Renal cortical epithelial cell (primary cell): Measurements from ENCODE around the gene LHFPL2. TPM values are rescaled to one million over a fixed set of nuclear protein-coding genes. Genes with fewer than 3 reads are reported as not detected.

ENCODE experiments used
- DNase-seq: peaks from one replicate; pipeline ENCODE4 v3.0.0-alpha.2; 2011; ENCODE audit warnings: low read depth
- total RNA-seq: library from RNA; depleted of rRNA; stranded (reverse); fragments of >200 nt; gene quantifications from 2 replicates; pipeline ENCODE4 v1.2.3, GENCODE V29; 2014

Gene LHFPL2
- total RNA-seq, 1 donor from 2014 or later, result 19.2 TPM

DNA sequence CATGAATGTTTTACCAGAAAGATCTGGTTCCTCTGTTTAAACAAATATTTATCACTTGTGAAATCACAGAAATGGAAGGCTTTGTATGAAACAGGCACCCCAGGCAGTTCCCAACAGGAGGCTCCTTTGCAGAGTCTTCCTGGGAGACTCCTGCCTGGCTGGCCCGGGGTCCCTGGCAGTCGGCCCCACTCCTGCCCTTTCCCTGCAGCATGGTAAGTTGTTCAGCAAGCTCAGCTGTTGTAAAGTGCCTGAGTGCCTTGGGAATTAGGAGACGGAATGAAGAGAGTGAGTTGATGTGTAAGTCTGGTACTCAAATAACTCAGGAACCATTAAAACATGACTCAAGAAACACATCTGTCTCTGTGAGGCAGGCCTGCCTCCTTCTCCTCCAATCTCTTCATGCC, 17.5 kb upstream of the LHFPL2 start:
- DNase-seq, result peak; percentile 36

DNA sequence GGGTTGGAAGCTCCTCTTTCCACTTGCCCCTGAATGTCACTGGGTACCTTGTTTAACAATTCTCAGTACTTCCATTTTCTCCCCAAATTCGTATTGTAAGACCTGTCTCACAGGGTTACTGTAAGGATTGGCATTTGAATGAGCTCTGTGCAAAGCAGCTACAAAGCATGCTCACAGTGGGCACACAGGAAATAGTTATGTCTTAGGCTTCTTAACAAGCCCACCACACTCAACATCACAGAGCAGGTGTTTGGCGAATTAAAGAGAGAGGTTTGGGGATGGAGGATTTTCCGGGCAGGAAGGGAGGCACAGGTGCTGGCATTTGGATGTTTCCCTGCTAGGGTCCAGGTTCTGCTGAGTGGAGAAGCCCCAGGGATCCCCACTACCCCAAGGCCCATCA, 17.0 kb upstream of the LHFPL2 start:
- no peak for DNase-seq

DNA sequence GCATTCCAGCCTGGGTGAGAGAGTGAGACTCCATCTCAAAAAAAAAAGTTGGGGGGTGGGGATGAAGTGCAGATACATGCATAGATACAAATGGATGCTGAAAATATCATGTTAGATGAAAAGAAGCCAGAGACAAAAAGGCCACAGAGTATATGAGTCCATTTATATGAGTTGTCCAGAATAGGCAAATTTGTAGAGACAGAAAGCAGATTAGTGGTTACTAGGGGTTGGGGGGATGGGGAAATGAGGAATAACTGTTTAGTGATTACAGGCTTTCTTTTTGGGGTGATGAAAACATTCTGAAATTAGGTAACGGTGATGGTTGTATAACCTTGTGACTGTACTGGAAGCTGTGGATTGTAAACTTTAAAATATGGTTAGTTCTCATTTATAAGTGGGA, 13.8 kb upstream of the LHFPL2 start:
- DNase-seq, result no peak

DNA sequence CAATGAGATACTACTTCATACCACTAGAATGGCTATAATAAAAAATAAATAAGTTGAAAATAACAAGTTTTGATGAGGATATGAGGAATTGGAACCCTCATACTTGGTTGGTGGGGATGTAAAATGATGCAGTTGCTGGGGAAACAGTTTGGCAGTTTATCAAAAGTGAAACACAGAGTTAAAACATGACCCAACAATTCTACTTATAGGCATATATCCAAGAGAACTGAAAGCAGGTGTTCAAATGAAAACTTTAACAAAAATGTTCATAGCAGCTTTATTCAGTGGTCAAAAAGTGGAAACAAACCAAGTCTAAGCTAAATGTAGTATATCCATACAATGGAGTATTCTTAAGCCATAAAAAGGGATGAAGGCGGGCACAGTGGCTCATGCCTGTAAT, 13.1 kb upstream of the LHFPL2 start:
- DNase-seq, result no peak

DNA sequence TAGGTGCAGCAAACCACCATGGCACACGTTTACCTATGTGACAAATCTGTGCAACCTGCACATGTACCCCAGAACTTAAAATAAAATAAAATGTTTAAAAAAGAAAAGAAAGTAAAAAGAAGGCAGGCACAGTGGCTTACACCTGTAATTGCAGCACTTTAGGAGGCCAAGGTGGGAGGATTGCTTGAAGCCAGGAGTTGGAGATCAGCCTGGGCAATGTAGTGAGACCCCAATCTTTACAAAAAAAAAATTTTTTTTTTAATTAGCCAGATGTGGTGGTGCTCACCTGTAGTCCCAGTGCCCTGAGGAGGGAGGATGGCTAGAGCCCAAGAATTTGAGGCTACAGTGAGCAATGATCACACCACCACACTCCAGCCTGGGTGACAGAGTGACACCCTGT, 12.5 kb upstream of the LHFPL2 start:
- no peak for DNase-seq

DNA sequence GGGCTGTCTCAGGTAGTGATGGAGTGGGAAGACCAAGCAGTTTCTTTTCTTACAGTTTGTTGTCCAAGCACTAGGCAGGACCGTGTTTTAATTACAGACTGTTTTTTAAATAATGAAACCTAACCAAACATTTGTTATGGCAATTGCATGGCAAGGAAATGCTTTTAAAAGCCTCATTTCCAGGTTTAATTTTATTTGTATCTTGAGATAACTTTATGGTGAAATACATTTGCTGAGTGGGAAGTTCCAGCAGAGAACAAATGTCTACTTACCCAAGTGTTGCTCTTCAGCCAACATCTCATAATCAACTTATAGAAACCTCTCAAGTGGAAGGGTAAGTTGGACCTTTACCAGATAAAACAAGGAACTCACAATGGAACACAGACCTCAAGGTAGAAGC, 11.8 kb upstream of the LHFPL2 start:
- DNase-seq, result no peak

DNA sequence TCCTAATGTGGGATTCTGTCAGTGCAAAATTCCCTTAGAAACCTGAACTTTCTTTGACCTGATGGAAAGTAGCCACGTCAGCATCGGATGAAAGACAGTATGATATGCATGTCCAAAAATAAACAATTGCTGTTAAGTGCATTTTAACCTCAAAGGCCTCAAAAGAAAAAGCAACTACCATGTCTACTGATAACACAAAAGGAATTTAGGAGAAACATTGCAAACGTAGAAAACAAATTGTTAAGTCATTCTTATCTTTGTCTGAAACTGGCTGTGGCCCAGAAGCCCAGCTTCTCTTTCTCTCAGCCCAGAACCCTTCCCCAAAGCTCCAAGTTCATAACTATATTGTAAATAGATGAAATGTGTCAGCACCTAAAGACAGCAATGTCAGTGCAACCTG, 11.1 kb upstream of the LHFPL2 start:
- DNase-seq, result no peak

DNA sequence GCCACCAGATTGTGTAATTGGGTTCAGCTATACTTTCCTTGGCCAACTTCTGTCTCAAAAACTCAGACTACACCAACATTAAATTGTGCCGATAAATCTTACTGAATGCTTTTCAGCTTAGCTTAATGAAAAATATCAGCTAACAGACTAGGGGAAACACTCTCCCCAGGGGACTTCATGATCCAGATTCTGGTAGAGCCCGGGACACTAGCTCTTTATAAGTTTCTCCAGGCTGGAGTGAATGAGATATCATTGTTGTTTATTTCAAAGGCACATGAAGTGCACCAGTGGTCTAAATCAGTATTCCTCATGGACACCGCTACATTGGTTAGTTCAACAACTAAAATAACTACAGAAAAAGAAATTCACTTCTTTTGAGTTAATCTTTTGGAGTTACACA, 10.5 kb upstream of the LHFPL2 start:
- no peak for DNase-seq

DNA sequence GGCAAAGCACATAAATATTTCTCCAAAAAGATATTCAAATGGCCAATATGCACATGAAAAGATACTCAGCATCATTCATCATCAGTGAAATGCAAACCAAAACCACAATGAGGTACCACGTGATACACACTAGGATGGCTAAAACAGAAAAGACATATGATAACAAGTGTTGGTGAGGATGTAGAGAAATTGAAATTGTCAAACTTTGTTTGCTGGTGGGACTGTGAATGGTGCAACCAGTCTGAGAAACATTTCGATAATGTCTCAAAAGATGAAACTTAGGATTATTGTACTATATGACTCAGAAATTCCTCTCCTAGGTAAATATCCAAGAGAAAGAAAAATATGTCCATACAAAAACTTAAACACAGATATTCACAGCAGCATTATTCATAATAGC, 8.6 kb upstream of the LHFPL2 start:
- DNase-seq, result no peak

DNA sequence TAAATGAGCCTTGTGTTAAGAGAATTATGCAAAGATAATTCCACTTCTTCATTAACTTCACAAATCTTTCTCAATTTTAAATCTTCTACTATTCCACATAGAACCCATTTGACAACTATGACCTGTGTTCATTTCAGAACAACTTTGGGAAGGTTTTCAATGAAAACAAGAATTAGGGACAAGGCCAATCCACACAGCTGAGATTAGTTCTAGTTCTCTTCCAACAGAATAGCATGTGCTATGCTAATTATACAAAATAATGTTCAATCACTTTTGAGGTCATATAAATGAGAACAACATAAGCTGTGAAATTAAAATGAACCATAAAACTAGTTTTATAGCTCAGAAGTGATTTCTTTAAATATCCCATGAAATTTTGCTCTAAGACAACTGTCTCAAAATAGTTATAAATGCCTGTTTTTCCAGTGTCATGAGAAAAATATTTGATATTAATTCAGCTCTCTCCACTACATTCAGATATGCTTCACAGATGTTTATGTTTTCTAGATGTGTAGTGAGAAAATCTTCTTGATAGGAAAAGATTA, 7.2 kb upstream of the LHFPL2 start:
- DNase-seq, result no peak

DNA sequence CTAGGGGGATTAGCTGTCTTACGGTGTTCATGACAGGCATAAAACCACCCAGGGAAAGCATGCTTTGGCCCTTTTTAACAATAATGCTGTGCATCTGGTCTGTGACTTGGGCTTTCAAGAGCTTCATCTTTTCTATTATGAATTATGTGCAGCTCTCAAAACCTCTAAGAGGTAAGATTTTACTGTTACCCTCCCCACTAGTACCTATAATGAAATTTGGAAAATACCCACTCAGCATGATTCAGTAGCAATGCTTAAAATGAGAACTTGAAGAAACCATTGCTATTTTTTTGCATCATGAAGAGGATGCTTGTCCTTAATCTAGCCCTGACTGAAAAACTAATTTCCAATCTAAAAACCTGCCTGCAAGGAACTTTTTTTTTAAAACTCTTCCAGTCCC, 5.8 kb upstream of the LHFPL2 start:
- no peak for DNase-seq

DNA sequence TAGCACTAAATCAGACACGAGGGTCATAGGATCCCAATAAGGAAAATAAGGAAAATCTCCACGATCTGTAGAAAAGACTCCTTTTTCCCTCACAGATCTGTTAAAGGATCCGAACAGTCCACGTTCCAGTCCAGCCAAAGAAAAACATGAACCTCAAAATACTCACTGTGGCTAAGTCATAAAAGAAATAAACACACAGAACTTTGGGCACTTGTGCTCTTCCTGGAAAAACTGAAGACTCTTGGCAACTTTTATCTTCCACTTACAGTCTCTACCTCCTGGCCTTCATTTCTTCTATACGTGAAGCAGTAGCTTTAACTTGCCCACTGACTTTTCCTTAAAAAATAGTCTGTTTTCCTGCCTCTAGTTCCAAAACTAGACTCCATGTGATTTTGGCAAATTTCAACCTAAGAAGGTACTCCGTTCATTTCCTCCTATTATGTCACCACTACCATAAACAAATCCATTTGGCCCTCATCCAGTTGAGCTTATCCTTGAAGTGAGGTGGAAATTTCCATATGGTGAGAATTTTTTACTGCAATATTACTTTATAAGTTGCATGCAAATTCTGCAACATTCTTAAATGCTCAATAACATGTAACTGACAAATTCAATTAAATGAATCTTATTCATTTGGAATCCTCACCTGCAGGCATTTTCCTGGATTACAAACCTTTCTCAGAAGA, 5.3 kb upstream of the LHFPL2 start:
- DNase-seq, result no peak

DNA sequence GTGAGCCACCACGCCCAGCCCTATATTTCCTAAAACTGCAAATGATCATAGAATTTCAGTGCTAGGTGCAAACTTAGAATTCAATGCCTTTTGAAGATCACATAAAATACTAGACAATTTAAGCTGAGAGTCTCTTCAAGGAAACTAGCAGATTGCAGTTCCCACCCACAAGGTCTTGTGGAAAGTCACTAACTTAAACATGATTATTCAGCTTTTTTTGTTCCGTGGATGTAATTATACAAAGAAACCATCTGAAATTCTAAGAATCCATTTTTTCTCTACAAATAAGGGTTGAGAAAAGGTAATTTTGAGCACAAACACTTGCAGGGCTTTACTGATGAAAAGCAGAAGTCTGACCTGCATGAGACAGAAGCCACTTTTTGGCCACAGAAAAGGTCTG, 4.5 kb upstream of the LHFPL2 start:
- DNase-seq, result no peak

DNA sequence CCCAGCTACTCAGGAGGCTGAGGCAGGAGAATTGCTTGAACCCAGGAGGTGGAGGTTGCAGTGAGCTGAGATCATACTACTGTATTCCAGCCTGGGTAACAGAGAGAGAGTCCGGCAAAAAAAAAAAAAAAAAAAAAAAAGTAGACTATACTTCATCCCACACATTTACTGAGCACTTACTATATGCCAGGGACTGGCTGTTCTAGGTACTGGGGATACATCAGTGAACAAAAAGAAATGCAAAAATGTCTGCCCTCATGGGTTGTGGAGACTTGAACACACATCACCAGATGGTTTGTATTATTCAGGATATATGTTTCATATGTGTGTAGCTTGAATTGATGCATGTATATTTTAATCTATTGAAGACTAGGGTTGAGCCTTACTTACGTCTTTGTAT, 2.9 kb upstream of the LHFPL2 start:
- DNase-seq, result no peak

DNA sequence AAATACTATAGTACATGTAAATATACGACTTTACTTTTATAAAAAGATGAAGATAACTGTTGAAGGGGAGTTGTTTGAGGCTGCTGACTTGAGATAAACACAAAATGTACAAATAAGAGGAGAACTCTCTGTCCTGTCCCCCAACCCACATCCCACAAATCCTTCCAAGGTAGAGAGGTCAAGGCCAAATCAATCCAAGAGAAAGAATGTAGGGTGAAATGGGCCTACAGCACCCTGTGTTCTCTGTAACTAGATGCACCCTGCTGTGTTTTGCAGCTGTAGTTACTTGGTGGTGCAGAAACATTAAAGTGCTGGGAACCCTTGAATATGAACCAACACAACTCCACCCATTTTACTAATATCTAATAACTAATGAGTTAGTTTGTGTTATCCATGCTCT, 2.0 kb upstream of the LHFPL2 start:
- no peak for DNase-seq

DNA sequence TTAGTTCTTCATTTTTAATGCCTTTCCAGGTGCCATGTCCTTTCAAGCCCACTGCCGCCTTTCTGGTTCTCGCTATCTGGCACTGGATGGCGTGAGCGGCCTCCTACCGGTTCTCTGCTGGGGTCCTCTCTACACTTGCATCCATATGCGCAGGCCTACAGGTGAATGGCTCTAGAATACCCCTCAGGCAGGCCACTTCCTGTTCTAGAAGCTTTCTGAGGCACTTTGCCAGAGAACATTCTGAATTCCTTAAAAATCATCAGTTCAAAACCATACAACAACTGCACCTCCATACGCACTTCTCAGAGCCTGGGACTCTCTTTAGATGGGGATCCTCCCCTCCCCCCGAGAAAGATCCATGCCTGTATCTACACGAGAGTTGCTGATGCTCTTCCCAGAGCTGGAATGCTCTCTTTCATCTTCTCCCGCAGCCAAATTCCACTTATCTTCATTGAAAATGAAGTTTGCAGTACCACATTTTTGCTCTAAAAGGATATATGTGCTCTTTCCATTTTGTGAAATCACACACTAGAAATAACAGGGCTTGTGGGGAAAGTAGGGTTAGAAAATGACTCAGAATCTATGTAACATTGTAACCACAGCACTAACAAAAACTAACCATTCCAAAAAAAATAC, 1.4 kb upstream of the LHFPL2 start:
- DNase-seq, result peak; percentile 61

DNA sequence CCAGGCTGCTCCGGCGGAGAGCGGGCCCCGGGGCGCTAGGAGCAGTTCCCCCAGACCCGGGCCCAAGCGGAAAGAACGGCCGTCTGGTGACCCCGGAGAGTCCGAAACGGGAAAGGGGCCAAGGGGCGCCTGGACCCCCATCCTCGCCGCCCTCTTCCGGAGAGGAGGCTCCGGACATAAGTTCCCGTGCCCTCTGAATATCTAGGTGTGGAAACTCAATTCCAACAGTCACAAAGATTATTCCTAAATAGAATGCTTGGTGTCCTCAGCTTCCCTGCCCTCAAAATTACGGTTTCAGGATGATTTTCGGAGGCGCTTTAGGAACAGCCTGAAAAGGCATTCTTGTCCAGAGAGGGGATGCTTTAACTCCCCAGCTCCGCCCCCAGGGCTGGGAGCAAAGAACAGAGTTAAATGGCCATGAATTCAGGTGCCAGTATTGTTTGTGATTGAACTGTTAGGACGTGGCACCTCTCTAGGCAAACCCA, 681 bp upstream of the LHFPL2 start:
- no peak for DNase-seq

DNA sequence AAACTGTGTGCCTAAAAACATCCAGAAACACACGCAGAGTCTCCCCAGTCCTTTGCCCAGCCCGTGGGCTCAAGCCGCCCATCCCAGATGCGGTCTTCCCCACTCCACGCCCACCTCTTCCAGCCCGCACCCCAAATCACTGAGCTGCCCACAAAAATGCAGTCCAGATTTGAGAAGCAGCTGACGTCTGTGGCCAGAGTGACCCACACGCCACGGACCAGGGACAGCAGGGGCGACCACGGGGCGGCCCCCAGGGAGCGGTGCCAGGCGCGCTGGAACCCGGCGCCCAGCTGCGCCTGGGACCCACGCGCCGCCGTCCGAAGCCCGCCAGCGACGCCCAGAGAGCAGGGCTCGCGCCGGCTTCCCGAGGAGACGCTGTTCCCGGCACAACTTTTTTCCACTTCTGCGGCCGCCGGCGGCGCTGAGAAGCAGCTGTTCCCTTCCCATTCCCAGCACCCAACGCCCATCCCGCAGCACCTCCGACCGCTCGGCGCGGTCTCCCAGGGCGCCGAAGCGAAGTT, 674 bp downstream of the LHFPL2 start:
- no peak for DNase-seq

DNA sequence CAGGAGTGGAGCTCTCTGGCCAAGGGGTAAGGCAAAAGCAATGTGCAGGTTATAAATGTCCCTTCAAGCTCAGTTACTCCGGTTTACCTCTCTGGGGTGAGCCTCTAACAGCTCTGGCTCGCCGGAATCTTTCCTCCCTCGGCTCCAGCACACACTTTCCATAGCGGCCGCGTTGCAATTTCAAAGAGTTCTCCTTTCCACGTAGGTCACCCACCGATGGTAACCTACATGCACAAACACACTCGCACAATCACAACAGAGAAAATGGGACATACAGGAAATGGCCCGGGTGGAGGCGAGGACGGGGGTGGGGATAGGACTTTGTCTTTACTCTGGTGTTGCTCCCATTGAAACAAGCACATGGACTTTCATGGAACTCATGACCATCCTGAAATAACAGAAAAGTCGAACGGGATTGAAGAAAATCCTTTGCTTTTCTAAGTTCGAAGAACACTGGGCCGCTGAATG, 1.2 kb downstream of the LHFPL2 start:
- DNase-seq, result no peak

DNA sequence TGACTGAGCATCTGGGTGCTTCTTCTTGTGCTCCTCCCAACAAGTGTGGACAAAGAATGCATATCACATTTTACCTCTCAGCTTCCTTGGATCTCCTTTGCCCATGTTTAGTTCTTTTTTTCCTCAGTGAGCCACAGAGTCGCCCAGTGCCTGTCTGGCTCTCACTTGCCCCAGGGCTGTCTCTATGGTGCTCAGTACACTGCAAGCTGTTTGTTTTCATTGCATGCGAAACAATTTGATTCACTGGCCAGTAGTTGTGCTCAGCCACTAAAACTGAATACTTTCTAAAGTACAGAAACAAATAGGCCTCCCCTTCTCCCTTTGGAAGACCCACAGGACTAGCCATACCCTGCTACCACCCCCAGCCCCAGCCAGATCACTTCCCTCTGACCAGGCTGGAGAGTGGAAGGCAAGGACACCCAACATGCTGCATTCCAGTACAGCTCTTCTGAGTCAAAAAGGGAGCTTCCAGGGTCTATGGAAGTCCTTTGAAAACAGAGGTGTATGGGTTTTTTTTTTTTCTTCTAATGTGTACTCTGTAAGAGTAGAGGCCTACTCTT, 3.8 kb downstream of the LHFPL2 start:
- peak; percentile 70 for DNase-seq

DNA sequence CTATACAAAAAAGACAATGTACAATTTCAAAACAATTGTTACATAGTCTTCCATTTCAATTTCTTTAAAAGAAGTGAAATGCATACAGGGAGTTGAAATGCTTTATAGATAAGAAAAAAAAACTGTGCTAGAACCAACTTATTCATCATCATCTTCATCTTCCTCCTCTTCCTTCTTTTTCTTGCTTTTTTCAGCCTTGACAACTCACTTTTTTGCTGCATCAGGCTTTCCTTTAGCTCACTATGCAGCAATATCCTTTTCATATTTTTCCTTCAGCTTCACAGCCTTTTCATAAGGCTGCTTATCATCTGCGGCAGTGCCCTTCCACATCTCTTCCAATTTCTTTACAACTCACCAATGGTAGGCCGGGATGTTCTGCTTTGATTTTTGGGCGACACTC, 4.4 kb downstream of the LHFPL2 start:
- DNase-seq, result no peak

DNA sequence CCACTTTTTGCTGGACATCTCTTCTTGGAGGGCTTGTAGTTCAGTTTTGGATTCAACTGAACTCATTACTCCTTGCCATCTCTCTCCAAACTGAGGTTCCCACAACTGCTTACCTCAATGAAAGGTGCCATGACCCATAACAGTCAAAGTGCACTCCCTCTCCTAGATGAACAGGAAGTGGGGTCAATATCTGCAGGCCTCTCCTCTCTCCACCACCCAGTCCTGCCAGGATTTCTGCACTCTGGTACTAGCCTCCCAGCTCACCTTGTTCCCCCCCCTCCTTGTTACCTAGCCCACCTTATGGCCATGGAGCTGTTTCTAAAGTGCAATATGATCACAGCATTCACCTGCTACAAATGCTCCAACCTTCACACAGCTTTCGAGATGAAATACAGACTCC, 5.9 kb downstream of the LHFPL2 start:
- no peak for DNase-seq
